Nephron (organoid): ENCODE results near the gene HTR7.

Experiments
- H3K27ac Mint-ChIP-seq, 3 experiments: 2 replicates each; pipeline ENCODE4 v1.8.0; 2020; ENCODE audit warnings: mixed read lengths in 3 of 3, mild to moderate bottlenecking in 2 of 3, moderate library complexity in 1 of 3
- H3K27me3 Mint-ChIP-seq: 2 replicates; pipeline ENCODE4 v1.8.0; 2021; ENCODE audit warnings: low read depth, mild to moderate bottlenecking, moderate library complexity, mixed read lengths
- H3K36me3 Mint-ChIP-seq: 2 replicates; pipeline ENCODE4 v1.8.0; 2020; ENCODE audit warnings: low read depth, mixed read lengths
- H3K4me1 Mint-ChIP-seq: 2 replicates; pipeline ENCODE4 v1.8.0; 2020; ENCODE audit warnings: mixed read lengths
- H3K4me3 Mint-ChIP-seq, 3 experiments: 2 replicates each; pipeline ENCODE4 v1.8.0; 2020; ENCODE audit warnings: mild to moderate bottlenecking in 3 of 3, mixed read lengths in 3 of 3, moderate library complexity in 2 of 3
- H3K9me3 Mint-ChIP-seq: 2 replicates; pipeline ENCODE4 v1.8.0; 2020; ENCODE audit warnings: mixed read lengths
- CTCF ChIP-seq, 3 experiments: fragments of 200-600 bp; sonication (generic); IDR thresholded peaks; one replicate each; pipeline ENCODE4 v1.5.0; 2021; ENCODE audit warnings: antibody characterized with exemption in 3 of 3; ENCODE audit not compliant: unreplicated experiment in 3 of 3

The HTR7 gene

DNA sequence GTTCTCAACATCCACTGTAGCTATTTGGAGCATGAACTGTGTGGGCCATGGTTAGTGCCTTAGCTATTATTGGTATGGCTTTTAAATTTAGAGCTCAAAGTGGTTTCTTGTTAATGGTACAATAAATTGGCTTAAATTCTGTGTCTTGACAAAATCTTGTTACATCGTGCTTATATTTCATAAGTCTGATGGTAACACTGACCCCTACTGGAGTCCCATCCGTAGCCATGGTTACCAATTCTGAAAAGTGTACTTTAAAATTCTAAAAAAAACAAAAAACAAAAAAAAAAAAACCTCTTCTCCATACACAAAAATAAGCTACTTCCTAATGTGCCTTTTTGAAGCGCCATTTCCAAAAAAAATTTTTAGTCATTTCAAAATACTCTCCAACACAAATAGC is 7.6 kb upstream of the HTR7 start:
- peak in 1 of 3 experiments; percentile 46 for TF ChIP-seq CTCF (IDR thresholded peaks at IDR 0.05; ENCODE audit: unreplicated experiment in 3 of 3)
- H3K27me3 Mint-ChIP-seq = peaks cover 44% of the 10 kb centered on the region
- H3K4me1 Mint-ChIP-seq = no peaks in the 10 kb centered on the region
- H3K27ac Mint-ChIP-seq = no peak overlapping the region
- no peak overlapping the region for H3K4me3 Mint-ChIP-seq
- no peaks in the 10 kb centered on the region for H3K36me3 Mint-ChIP-seq
- H3K9me3 Mint-ChIP-seq = peaks cover 12% of the 10 kb centered on the region

DNA sequence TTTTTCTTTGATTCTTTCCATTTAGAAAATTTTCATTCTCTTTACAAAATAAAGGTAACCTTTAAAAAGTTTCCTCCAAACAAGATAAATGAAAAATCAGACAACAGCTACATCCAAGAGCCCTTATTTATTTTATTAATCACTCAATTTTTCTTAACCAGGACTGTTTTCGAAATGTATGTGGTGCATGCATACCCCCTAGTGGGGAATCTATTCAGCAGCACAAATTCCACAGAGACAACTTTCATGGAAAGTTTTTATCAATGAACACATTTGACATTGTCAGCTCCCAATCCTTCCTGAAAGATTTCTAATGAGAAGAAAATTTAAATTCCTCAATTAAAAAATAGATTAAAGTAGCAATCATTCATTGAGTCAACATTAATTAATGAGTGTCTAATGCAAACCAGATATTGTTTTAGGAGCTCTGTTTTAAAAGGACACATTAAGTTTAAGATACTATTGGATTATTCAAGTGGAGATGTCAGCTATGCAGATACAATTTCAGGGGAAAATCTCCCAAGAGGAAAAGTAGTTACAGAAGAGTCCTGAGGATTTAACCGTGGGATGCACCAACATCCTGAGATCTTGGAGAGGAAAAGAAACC is 5.2 kb upstream of the HTR7 start:
- peak; percentile 66 to 79 (median 76) for TF ChIP-seq CTCF (IDR thresholded peaks at IDR 0.05; ENCODE audit: unreplicated experiment in 3 of 3)
- H3K9me3 Mint-ChIP-seq = no peaks in the 10 kb centered on the region
- peaks cover 5% of the 10 kb centered on the region for H3K4me1 Mint-ChIP-seq
- no peak overlapping the region for H3K27ac Mint-ChIP-seq
- no peaks in the 10 kb centered on the region for H3K36me3 Mint-ChIP-seq
- H3K4me3 Mint-ChIP-seq = no peak overlapping the region
- peaks cover 61% of the 10 kb centered on the region for H3K27me3 Mint-ChIP-seq

DNA sequence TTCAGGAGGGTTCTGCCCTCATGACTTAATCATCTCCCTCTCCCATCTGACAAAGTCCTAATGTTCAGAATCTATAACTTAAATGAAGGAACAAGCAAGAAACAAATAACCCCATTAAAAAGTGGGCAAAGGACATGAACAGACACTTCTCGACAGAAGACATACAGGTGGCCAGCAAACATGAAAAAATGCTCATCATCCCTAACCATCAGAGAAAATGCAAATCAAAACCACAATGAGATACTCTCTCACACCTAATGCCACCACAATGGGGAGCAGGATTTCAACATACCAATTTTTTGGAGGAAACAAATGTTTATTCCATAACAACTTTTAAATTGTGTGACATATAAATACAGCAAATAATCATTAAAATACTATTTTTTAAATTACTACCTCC is 3.0 kb upstream of the HTR7 start:
- Mint-ChIP-seq H3K27me3 (peaks cover 61% of the 10 kb centered on the region), H3K27ac (no peak overlapping the region), H3K9me3 (no peaks in the 10 kb centered on the region), H3K4me3 (peak overlapping the region in 1 of 3 experiments; percentile 63), H3K4me1 (peaks cover 5% of the 10 kb centered on the region), H3K36me3 (no peaks in the 10 kb centered on the region)
- TF ChIP-seq CTCF (IDR thresholded peaks at IDR 0.05; ENCODE audit: unreplicated experiment in 3 of 3) = no peak

- no peak overlapping the region for H3K27ac Mint-ChIP-seq
- TF ChIP-seq CTCF (IDR thresholded peaks at IDR 0.05; ENCODE audit: unreplicated experiment in 3 of 3) = no peak
- H3K4me3 Mint-ChIP-seq = peak overlapping the region; percentile 88 to 92 (median 92)
- peaks cover 5% of the 10 kb centered on the region for H3K4me1 Mint-ChIP-seq
- no peaks in the 10 kb centered on the region for H3K9me3 Mint-ChIP-seq
- peaks cover 75% of the 10 kb centered on the region for H3K27me3 Mint-ChIP-seq
- no peaks in the 10 kb centered on the region for H3K36me3 Mint-ChIP-seq
Measured at GRCh38 chr10:90859321-90859751, 1.5 kb upstream of the HTR7 start.

GRCh38 chr10:90858461-90858968 is 676 bp upstream of the HTR7 start:
- Mint-ChIP-seq H3K4me1 (peaks cover 5% of the 10 kb centered on the region), H3K4me3 (peak overlapping the region; percentile 88 to 92 (median 92)), H3K9me3 (peaks cover 3% of the 10 kb centered on the region)

More at GRCh38 chr10:90858461-90858968, 676 bp upstream of the HTR7 start:
- Mint-ChIP-seq H3K27me3 (peaks cover 83% of the 10 kb centered on the region), H3K36me3 (no peaks in the 10 kb centered on the region), H3K27ac (peak overlapping the region in 1 of 3 experiments; percentile 38)
- no peak for TF ChIP-seq CTCF (IDR thresholded peaks at IDR 0.05; ENCODE audit: unreplicated experiment in 3 of 3)
